SK-N-SH treated with all-trans-retinoic acid at 6 μM for 48 hours (cell line): ENCODE results near the gene CCDC57.

Experiments
- ARNTL ChIP-seq: fragments of 450-650 bp; formaldehyde crosslinking; IDR thresholded peaks from 2 replicates; pipeline ENCODE4 v1.5.0; 2020; ENCODE audit warnings: low read depth, mild to moderate bottlenecking, moderate library complexity, borderline replicate concordance
- BACH2 ChIP-seq: fragments of 250-450 bp; sonication (Bioruptor Pico); IDR thresholded peaks from 2 replicates; pipeline ENCODE4 v1.9.0; 2021; ENCODE audit warnings: mild to moderate bottlenecking, borderline replicate concordance
- CREB5 ChIP-seq: fragments of 250-450 bp; sonication (Bioruptor Pico); IDR thresholded peaks from 2 replicates; pipeline ENCODE4 v1.5.1; 2020; ENCODE audit warnings: low read depth, mild to moderate bottlenecking, moderate library complexity
- CSDC2 ChIP-seq: fragments of 250-450 bp; sonication (Bioruptor Pico); IDR thresholded peaks from 2 replicates; pipeline ENCODE4 v1.5.0; 2020; ENCODE audit warnings: mild to moderate bottlenecking, moderate library complexity
- CSRNP3 ChIP-seq: fragments of 250-450 bp; sonication (Bioruptor Pico); IDR thresholded peaks from 2 replicates; pipeline ENCODE4 v1.5.1; 2021; ENCODE audit warnings: mild to moderate bottlenecking, moderate library complexity
- ISL1 ChIP-seq: fragments of 250-450 bp; sonication (Bioruptor Pico); IDR thresholded peaks from 2 replicates; pipeline ENCODE4 v2.1.2; 2022; ENCODE audit warnings: mild to moderate bottlenecking, moderate library complexity
- OSR1 ChIP-seq: fragments of 250-450 bp; sonication (Bioruptor Pico); IDR thresholded peaks from 2 replicates; pipeline ENCODE4 v1.8.0; 2022; ENCODE audit warnings: moderate library complexity, mild to moderate bottlenecking, inconsistent platforms
- PATZ1 ChIP-seq: fragments of 250-450 bp; sonication (Bioruptor Pico); IDR thresholded peaks from 2 replicates; pipeline ENCODE4 v1.8.0; 2020; ENCODE audit warnings: mild to moderate bottlenecking, moderate library complexity, borderline replicate concordance
- SNAI2 ChIP-seq: fragments of 250-450 bp; sonication (Bioruptor Pico); IDR thresholded peaks from 2 replicates; pipeline ENCODE4 v1.5.0; 2020; ENCODE audit warnings: mild to moderate bottlenecking, moderate library complexity
- TCF4 ChIP-seq: fragments of 250-450 bp; sonication (Bioruptor Pico); IDR thresholded peaks from 2 replicates; pipeline ENCODE4 v1.8.0; 2021; ENCODE audit warnings: mild to moderate bottlenecking, moderate library complexity, borderline replicate concordance
- ZC3H10 ChIP-seq: fragments of 250-450 bp; sonication (Bioruptor Pico); IDR thresholded peaks from 2 replicates; pipeline ENCODE4 v1.5.1; 2021; ENCODE audit warnings: mild to moderate bottlenecking, moderate library complexity
- ZFP30 ChIP-seq: fragments of 450-650 bp; formaldehyde crosslinking; IDR thresholded peaks from 2 replicates; pipeline ENCODE4 v1.5.0; 2022; ENCODE audit warnings: mild to moderate bottlenecking, moderate library complexity
- ZNF565 ChIP-seq: fragments of 450-650 bp; formaldehyde crosslinking; conservative IDR thresholded peaks from 2 replicates; pipeline ENCODE4 v1.5.0; 2020; ENCODE audit warnings: low read depth, mild to moderate bottlenecking, moderate library complexity
- ZNF8 ChIP-seq: fragments of 450-650 bp; formaldehyde crosslinking; IDR thresholded peaks from 2 replicates; pipeline ENCODE4 v1.5.0; 2020; ENCODE audit warnings: mild to moderate bottlenecking, moderate library complexity

GRCh38 chr17:82097919-82098168, 114.8 kb downstream of the CCDC57 start:
- TF ChIP-seq ZC3H10 (CRISPR knock-in tag) (no peak), CSDC2 (CRISPR knock-in tag) (no peak), ISL1 (CRISPR knock-in tag) (no peak), ZFP30 (no peak), CREB5 (no peak), ZNF565 (CRISPR knock-in tag) (no peak), BACH2 (CRISPR knock-in tag) (no peak), PATZ1 (CRISPR knock-in tag) (no peak), TCF4 (CRISPR knock-in tag) (no peak), ARNTL (CRISPR knock-in tag) (no peak), OSR1 (CRISPR knock-in tag) (no peak), ZNF8 (CRISPR knock-in tag) (no peak), CSRNP3 (no peak), SNAI2 (CRISPR knock-in tag) (no peak)
